Measurements from ENCODE around the gene STIM1.
"Not testable (repeated sequence)": the region's sequence is repeated elsewhere in the genome, so short reads cannot be mapped to it uniquely, and the experiment has no call there.

The STIM1 gene

DNA sequence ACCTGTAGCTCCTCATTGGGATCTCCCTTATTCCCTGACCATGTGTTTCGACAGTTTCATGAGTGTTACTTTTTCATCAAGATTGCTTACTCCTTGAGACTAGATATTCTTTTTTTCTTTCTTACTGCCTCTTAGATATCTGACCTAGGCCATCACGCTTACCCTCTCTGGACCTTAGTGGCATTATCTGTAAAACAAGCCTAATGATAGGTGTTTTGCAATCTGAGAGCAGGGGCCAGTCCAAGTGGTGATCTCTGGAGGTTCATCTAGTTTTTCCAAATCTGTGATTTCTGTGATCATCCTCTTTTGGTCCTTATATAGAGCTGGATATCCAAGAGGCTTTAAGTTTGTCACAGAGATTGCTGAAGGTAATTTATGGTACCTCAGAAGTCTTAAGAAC, 34.5 kb downstream of the STIM1 start:
- no peak for DNase-seq

DNA sequence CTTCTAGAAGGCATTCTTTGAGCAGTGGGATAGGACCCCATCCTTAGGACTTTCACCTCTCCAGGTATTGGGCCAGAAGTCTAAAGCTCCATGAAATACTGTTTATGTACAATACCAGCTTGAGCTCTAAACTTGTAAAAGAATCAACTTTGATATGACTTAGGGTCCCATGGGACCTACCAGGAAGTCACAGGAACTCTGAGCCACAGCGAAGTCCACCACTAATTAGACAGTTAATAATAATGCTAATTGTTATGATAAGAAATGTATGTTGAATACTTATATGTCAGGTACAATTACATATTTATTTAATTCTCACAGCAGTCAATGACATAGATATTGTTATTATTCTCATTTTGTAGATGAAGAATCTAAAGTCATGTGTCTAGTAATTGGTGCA, 35.3 kb downstream of the STIM1 start:
- no peak for DNase-seq

GRCh38 chr11:3891751-3892150, 36.3 kb downstream of the STIM1 start:
- DNase-seq = no peak

- DNase-seq = no peak
These were observed 36.7 kb downstream of the STIM1 start for GRCh38 chr11:3892156-3892555.

DNA sequence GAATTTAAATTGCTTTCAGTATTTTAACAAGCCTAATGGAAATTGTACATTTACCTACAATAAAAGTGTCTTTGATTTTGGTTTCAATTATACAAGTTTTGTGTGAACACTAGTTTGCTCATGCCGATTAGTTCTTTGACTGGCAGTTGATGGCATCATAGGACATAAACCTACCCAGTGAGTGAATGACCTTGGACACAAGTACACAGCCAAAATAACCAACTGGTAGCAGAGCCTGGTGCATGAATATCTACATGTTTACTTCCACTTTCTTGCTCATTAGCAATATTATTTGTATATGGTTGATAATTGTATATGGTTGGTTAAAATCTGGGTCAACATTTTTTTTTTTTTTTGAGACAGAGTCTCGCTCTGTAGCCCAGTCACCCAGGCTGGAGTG, 37.8 kb downstream of the STIM1 start:
- DNase-seq = no peak

- no peak for DNase-seq
These were observed 38.8 kb downstream of the STIM1 start for GRCh38 chr11:3894128-3894731.

DNA sequence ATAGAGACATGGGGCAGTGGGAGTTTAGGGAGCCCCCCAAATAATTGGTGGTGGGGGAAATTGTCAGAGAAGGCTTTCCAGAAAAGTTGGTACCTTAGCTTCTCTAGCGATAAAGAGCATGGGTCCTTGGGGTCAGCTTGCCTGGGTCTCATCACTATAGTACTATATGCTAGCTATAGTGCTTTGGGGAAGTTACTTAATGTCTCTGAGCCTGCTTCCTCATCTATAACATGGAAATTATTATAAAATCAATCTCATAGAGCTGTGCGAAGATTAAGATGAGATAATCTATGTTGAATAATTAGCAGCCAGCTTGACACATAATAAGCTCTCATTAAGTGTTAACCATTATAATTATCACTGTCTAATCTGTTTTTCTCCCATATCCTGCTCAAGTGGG, 41.2 kb downstream of the STIM1 start:
- no peak for DNase-seq

DNA sequence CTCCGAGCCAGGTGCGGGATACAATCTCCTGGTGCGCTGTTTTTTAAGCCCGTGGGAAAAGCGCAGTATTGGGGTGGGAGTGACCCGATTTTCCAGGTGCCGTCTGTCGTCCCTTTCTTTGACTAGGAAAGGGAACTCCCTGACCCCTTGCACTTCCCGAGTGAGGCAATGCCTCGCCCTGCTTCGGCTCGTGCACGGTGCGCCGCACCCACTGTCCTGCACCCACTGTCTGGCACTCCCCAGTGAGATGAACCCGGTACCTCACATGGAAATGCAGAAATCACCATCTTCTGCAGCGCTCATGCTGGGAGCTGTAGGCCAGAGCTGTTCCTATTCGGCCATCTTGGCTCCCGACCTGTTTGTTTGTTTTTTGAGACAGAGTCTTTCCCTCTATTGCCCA, 44.8 kb downstream of the STIM1 start:
- not testable (repeated sequence) for DNase-seq

DNA sequence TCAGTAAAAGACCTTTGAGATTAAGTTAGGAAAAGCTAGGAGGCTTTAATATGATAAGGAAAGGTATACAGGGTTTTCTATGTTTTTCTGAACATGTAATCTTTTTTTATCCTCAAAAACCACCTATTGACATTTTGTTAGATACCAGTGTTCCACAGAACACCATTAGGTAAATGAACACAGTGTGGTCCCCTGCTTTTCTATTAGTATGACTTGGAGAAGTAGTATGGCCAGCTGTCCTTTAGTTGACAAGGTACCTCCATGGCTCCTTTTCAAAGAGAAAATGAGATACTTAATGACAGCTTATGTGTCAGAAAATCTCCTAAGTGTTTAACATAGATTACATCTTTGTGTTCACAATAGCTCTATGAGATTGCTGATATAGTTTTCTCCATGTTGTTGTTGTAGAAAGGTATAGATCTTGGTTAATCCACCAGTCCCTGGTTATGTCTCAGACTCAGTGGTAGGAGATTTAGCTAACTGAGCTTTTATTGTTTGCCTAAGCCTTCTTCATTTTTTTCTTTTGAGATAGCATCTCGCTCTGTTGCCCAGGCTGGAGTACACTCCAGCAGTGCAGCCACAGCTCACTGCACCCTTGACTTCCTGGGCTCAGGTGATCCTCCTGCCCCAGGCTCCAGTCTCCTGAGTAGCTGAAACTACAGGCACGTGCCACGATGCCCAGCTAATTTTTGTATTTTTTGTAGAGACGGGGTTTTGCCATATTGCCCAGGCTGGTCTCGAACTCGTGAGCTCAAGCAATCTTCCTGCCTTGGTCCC, 46.0 kb downstream of the STIM1 start:
- no peak for DNase-seq

- no peak for DNase-seq
These were observed 47.0 kb downstream of the STIM1 start for GRCh38 chr11:3902441-3902840.

GRCh38 chr11:3903207-3903896, 47.9 kb downstream of the STIM1 start:
- no peak for DNase-seq

GRCh38 chr11:3904228-3904627, 48.8 kb downstream of the STIM1 start:
- no peak for DNase-seq

- no peak for DNase-seq
These were observed 49.9 kb downstream of the STIM1 start for GRCh38 chr11:3905080-3905953.

DNA sequence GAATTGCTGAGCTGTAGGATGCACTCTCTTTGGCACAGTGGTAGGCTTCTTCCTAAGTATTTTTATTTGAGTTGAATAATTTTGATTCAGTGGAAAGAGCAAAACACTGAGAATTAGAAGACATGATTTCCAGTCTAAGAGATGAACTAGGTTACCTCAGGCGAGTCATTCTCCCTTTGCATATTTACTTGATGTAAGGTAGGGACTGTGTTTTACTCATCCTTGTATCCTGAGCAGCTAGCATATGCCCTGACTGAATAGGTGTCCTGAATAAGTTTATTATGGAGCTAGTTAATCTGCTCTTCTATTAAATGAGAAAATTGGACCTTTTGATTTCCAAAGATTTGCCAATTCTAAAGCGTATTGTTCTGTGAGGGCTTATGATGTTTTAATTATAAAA, 50.7 kb downstream of the STIM1 start:
- no peak for DNase-seq

DNA sequence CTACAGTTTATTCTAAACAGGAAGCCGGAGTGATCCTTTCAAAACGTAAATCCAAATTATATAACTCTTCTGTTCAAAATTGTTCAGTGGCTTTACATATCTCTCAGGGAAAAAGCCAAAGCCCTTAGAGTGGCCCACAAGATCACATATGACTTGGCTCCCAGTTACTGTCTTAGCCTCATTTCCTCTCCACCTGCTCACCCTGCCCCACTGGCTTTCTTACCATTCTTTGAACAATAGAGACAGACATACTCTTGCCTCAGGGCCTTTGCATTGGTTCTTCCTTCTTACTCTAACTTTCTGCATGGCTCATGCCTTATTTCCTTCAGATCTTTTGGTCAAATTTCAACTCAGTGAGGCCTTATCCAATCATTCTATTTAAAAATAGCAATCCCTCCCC, 52.1 kb downstream of the STIM1 start:
- no peak for DNase-seq

DNA sequence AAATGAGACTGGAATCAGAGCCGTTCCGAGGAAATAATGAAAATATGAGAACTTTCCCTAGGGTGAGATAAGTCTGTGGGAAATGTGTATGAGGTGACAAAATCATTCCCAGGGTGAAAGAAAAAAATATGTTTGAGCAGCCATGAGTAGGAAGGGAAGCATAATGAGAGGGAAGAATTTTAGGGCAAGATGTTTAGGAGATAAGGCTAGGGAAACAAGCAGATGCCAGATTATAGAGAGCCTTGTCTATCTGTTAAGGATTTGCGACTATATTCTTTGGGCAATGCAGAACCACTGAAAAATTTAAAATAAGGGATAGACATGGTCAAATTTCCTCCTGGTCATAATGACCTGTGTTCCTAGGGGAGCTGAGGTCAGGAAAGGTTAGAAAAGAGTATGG, 54.4 kb downstream of the STIM1 start:
- no peak for DNase-seq

DNA sequence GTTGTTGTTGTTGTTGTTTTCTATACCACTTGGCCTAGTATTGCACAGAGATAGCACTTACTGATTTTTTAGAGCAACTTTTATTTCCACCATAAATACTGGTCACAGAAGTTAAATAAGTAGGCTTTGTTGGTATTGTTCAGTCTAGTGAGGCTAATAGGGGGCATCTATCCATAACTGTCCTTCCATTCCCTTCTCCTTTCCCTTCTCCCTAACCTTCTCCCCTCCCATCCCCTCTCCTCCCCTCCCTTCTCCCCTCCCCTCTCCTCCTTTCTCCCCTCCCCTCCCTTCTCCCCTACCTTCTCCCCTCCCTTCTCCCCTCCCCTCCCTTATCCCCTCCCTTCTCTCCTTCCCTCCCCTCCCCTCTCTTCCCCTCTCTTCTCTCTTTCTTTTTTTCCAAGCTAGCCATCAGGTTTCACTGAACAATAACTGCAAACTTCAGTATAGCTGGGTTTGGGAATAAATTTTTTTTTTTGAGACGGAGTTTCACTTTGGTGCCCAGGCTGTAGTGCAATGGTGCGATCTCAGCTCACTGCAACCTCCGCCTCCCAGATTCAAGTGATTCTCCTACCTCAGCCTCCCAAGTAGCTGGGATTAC, 56.5 kb downstream of the STIM1 start:
- no peak for DNase-seq

GRCh38 chr11:3913921-3914320, 58.5 kb downstream of the STIM1 start:
- DNase-seq = no peak

GRCh38 chr11:3914805-3915204, 59.3 kb downstream of the STIM1 start:
- DNase-seq = no peak

- DNase-seq = no peak
These were observed 61.5 kb downstream of the STIM1 start for GRCh38 chr11:3916962-3917361.

DNA sequence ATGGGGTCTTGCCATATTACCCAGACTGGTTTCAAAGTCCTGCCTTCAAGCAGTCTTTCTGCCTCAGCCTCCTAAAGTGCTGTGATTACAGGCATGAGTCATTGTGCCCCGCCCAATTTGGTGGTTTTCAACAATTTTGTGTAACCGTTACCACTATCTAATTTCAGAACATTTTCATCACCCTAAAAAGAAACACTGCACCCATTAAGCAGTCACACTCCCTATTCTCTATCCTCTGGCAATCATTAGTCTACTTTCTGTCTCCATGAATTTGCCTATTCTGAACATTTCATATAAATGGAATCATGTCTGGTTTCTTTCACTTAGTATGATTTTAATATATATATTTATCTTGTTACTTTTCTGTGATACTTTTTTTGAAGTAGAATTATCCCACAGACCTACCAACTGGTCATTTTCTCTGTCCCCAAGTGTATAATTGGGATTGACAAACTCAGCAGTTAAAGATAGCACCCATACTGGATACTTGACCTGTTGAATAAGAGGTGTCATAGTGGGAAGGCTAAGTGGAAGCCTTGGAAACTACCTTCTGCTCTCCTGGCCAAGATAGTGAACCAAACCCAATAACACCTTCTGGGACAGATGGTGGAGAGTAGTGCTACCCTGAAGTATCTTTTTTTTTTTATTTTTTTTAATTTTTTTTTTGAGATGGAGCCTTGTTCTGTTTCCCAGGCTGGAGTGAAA, 64.8 kb downstream of the STIM1 start:
- no peak for DNase-seq

DNA sequence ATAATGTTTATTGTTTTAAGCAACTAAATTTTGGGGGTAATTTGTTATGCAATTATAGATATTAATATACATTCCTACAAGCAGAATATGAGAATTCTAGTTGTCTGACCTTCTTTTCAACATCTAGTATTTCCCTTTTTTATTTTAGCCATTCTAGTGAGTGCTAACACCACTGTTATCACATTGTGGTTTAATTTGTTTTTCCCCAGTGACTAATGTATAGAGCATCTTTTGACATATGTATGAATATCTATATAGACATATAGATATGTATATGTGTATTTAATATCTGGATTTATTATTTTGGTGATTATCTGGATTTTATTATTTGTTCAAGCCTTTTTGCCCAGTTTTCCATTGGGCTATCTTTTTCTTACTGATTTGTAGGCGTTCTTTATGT, 66.6 kb downstream of the STIM1 start:
- DNase-seq = no peak
